NCI-H1436 (cell line): ENCODE data around the gene CNTN6.

Source experiments
- DNase-seq: peaks from one replicate; lab custom pipeline; 2025; lab: John Stamatoyannopoulos, UW

The CNTN6 gene

DNA sequence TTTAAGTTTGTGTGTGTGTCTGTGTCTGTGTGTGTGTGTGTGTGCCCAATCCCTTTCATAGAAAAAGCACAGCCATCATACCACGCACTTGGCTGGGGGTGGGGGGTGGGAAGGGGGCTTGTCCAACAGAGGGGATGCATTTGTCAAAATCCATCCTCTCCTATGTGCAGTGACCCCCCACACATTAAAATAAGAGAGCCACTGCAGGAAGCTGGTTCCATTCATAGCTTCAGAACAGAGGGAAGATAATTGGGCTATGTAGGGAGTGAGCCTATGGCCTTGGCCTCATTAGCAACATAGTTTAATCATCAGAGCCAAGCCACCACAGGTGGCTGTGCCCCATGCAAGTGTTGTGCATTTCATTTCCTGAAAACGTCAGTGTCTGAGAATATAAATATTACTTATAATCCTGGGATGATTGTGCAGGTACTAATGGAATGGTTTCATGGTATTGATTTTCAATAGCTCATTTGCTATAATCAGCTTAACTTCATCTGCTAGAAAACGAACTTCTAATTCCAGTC, 330.8 kb downstream of the CNTN6 start:
- DNase-seq = no peak

DNA sequence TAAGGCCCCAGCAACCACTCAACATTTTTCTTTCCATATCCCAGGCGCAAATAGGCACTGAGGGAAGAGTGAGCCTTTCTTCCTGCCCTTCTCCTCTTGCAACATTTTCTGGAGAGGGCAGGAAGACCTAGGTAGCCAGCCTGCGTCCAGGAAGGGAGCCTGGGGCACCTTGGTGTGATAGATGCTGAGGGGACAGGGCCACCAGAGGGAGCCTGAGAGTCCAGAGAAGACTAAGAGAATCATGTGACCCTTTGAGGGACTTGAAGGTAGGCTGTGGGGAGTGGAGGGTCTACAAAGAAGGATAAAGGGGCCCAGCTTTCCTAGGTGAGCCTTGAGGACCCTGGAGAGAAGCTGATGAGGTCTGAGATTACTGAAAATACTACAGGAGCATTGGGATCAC, 346.6 kb downstream of the CNTN6 start:
- no peak for DNase-seq

DNA sequence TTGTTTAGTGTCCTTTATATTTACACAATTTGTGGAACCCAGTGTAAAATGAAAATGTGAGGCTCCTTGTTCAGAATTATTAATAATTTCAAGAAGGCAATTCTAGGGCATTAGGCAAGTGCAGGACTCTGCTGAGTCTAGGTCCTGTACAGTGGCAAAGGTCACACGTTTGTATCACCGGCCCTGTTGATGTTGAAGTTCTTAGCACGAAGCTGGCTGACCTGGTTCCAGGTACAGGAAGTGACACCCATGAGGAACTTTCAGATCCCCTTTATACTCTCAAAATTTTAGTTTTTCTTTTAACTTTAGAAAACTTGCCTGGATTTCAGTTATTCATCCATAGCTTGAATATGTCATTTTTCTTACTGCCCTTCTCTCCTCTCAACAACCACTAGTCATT, 349.4 kb downstream of the CNTN6 start:
- DNase-seq = no peak

DNA sequence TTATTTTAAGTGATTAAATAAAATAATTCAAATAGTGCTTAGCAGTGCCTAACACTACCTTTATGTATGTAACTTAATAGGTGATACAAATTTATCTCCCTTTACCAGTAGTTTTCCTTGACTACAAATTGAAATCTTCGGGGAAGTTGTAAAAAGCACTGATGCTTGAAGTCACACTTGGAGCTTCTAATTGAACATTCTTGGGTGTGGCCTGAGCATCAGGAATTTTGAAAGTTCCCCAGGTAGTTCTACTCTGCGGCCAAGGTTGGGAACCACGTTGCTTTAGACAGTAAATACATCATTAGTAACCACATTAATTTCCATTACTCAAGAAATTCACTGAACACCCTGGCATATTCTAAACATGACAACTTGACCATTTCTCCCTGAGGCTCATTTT, 351.4 kb downstream of the CNTN6 start:
- DNase-seq = no peak

DNA sequence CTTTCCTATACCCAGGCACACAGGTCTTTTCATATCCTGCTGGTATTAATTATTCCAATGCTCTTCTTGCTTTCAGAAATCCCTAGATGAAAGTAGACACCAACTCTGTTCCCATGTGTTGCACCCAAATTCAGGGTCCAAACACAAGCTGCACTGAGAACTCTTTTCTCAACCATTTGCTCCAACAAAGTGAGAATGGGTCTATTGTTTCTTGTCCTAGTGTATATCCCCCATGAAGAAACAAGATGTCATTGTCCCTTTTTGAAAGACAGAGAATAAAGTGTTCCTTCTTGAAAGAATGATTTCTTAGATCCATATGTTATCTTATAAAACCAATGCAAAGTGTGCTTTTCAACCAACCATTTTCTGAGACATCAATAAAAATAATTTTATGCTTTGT, 353.7 kb downstream of the CNTN6 start:
- no peak for DNase-seq

DNA sequence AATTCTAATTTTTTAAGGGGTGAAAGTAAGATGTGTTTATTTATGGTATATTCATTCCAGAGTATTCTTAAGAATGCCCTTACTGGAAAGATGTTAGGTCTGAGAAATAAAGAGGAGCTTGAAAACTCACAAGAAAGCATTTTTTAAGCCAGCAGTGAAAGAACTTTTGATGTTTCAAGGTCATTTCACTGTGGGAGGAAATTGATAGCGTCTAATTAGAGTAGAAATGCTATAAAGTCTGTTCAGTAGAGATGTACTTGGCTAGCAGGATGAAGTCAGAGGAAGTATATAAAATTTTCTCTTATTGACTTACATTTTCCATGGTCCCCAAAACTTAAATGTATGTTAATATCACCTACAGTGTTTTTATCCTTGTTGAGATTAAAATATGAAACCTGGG, 354.6 kb downstream of the CNTN6 start:
- DNase-seq = no peak

DNA sequence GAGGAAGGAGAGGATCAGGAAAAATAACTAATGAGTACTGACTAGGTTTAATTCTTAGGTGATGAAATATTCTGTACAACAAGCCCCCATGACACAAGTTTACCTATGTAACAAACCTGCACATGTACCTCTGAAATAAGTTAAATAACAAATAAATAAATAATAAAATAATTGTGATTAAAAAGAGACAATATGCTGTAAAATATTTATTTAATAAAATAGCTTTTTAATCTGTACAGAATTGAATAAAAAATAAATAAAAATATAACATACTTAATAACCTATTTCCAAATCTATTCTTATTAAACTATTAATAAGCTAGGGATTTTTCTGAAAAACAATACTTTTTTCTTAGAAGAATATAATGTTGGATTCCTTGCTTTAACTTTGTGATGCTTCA, 355.6 kb downstream of the CNTN6 start:
- no peak for DNase-seq
